Pancreas (tissue), 10 donors: ENCODE results near the gene CCDC88B. TPM values are rescaled to one million over a fixed set of nuclear protein-coding genes. Genes with fewer than 3 reads are reported as not detected.

Experiments used
- ATAC-seq, 4 donors: fragments of 200-7000 bp; cut with Tn5 transposase; one replicate each; pipeline versions ENCODE4 v1.8.0 to v1.9.1; 2020; ENCODE audit warnings: mild to moderate bottlenecking in 4 of 4, moderate library complexity in 4 of 4
- DNase-seq, 6 donors: peaks; one replicate each; pipeline ENCODE4 v3.0.0-alpha.2; 2020
- FAIRE-seq: peaks from 2 replicates; lab custom pipeline; 2012; peaks lifted over from hg19 to GRCh38; lab: Jason Lieb, UNC
- H3K27ac ChIP-seq, 4 donors: fragments of 200-600 bp; sonication (generic); 1 replicate in 3 of 4; 2 replicates in 1 of 4; pipeline versions ENCODE4 v1.5.0 to v1.8.0; 2020
- H3K27me3 ChIP-seq, 4 donors: fragments of 200-600 bp; one replicate each; pipeline ENCODE4 v1.8.0; 2021
- H3K36me3 ChIP-seq, 3 donors: fragments of 200-600 bp; sonication (generic) in 1 of 3; one replicate each; pipeline versions ENCODE4 v1.5.0 to v1.8.0; 2020 to 2021
- H3K4me1 ChIP-seq, 3 donors: fragments of 200-600 bp; one replicate each; pipeline ENCODE4 v1.8.0; 2021
- H3K4me3 ChIP-seq, 4 donors: fragments of 200-600 bp; sonication (generic) in 2 of 4; one replicate each; pipeline versions ENCODE4 v1.5.0 to v1.8.0; 2020 to 2021
- H3K9me3 ChIP-seq, 4 donors: fragments of 200-600 bp; one replicate each; pipeline ENCODE4 v1.8.0; 2021
- WGBS, 2 donors: extraction: QIAGEN DNeasy Blood & Tissue Kit; methylation state at CpG; one replicate each; pipeline ENCODE4 v1.1.7; 2013; 5-methylcytosine and 5-hydroxymethylcytosine counted together
- intact Hi-C, 3 donors: fragments of 100-400 bp; cut with DNase I; formaldehyde crosslinking; loops; one replicate each; pipeline versions ENCODE4 v1.11.1 to v1.14.2; 2022
- polyA plus RNA-seq, 2 donors: library from polyadenylated mRNA; stranded (reverse); fragments of 200-250 nt; gene quantifications; one replicate each; pipeline ENCODE4 v1.2.3, GENCODE V29; 2013
- total RNA-seq, 6 donors: library from RNA; stranded (reverse); fragmentation: NEBNext Ultra II Directional in 4 of 6; extraction: Animal tissue kit (Norgen Biotek cat#: 25700) in 4 of 6; gene quantifications; one replicate each; pipeline versions ENCODE4 v1.2.1 to v1.2.4, GENCODE V29; 2021 to 2023
- TF ChIP-seq, protein P1 (sequence below), 4 donors: fragments of 200-600 bp; sonication (generic) in 3 of 4; IDR thresholded peaks; one replicate each; pipeline versions ENCODE4 v1.5.0 to v1.8.0; 2021; ENCODE audit warnings: antibody characterized with exemption in 4 of 4
- donor health status: healthy with polysubstance abuse.
- donor health status: DM: no; HTN: no; CAD: no; lungs with moderate emphysema.
- donor health status: DM: no; HTN: no; CAD: no.
- donor health status: control.
- donor health status: control.
- donor health status: Bipolar disorder and iron deficiency.
- donor health status: DM: yes; HTN: yes; CAD: no.
- donor health status: DM: no; HTN: no; CAD: no.
- donor health status: DM: no; HTN: no; CAD: no.
- donor health status: DM: yes; HTN: yes; CAD: no.

Gene CCDC88B
- total and polyA plus RNA-seq, 8 donors = 3.0 to 50.0 (median 6.4) TPM

DNA sequence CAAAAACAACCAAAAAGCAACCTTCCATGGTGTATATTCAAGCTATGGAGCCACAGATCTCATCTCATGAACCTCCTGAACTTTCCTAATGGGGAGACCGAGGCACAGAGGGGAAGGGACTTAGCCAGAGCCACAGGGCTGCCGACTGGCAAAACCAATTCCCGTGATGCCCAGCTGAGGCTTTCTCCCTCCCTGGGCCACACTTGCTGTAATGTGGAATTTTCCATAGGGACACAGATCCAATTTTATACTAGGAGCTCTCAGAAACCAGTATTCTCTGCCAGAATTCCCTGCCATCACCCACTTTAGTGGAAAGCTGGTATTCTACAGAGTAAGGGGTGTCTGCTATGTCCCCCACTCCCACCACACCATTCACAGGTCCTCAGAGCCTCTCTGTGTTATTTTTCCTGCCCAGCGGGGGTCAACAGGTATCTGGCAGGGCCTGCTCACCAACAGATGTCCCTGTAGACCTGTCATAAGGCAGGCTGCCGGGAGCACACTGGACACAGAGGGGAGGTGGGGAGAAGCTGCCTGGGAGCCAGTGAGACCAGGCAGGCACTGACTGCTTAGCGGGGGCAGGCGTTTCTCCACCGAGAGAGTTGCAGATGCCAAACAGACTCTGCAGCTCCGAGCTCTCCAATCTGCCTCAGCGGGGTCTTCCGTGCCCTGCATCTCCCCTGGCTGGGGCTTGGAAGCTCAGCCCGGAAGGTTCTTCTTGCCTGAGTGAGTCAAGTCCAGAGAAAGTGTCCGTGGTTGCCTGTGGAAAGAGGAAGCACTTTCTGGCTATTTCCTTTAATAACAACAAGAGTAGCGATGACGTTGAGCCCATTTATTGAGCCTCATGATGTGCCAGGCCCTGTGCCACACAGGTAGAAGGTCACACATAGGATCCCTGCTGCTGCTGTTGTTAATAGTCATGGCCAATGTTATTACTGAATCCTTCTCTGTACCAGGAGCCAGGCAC, 45.3 kb downstream of the CCDC88B start:
- WGBS, 2 donors = 77 to 85% methylated on average over 15 of the region's 15 CpGs
- Histone ChIP-seq H3K9me3 (no peaks in the 10 kb centered on the region), H3K4me3 (no peak overlapping the region), H3K36me3 (no peaks in the 10 kb centered on the region), H3K4me1 (no peaks in the 10 kb centered on the region), H3K27ac (no peak overlapping the region), H3K27me3 (no peaks in the 10 kb centered on the region)
- intact Hi-C loops = no loop called here
- FAIRE-seq (no peak), ATAC-seq (peak in 2 of 4 donors; percentile 54 to 63), DNase-seq (peak in 1 of 6 donors; percentile 22)
- TF ChIP-seq, protein P1, sequence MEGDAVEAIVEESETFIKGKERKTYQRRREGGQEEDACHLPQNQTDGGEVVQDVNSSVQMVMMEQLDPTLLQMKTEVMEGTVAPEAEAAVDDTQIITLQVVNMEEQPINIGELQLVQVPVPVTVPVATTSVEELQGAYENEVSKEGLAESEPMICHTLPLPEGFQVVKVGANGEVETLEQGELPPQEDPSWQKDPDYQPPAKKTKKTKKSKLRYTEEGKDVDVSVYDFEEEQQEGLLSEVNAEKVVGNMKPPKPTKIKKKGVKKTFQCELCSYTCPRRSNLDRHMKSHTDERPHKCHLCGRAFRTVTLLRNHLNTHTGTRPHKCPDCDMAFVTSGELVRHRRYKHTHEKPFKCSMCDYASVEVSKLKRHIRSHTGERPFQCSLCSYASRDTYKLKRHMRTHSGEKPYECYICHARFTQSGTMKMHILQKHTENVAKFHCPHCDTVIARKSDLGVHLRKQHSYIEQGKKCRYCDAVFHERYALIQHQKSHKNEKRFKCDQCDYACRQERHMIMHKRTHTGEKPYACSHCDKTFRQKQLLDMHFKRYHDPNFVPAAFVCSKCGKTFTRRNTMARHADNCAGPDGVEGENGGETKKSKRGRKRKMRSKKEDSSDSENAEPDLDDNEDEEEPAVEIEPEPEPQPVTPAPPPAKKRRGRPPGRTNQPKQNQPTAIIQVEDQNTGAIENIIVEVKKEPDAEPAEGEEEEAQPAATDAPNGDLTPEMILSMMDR (IDR thresholded peaks at IDR 0.05) = no peak

- Histone ChIP-seq H3K4me3 (no peak overlapping the region), H3K9me3 (no peaks in the 10 kb centered on the region), H3K27me3 (no peaks in the 10 kb centered on the region), H3K4me1 (no peaks in the 10 kb centered on the region), H3K36me3 (no peaks in the 10 kb centered on the region), H3K27ac (no peak overlapping the region)
- ATAC-seq (no peak), DNase-seq (no peak), FAIRE-seq (no peak)
- intact Hi-C loops = no loop called here
- TF ChIP-seq, protein P1 (IDR thresholded peaks at IDR 0.05) = no peak
- WGBS, 2 donors = 83 to 90% methylated on average over 11 of the region's 11 CpGs
Measured at GRCh38 chr11:64385945-64386704, 46.1 kb downstream of the CCDC88B start.

DNA sequence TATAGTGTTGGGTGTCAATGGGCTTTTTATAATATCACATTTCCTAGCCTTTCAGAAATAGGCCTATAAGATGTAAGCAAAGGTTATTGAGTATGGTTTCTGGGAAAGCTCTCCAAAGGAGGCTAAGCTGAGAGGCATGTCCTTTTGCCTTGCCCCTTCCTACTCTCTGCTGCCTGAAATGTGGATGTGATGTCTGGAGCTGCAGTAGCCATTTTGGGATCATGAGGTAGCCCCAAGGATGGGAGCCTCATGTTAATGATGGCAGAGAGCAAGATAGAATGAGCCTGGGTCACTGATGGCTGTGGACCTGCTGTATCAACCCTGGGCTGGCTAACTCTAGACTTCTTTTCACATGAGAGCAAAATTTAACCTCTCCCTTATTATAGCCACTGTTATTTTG, 47.9 kb downstream of the CCDC88B start:
- TF ChIP-seq, protein P1 (IDR thresholded peaks at IDR 0.05) = no peak
- ATAC-seq (no peak), FAIRE-seq (no peak), DNase-seq (no peak)
- Histone ChIP-seq H3K27ac (no peak overlapping the region), H3K4me3 (no peak overlapping the region), H3K36me3 (no peaks in the 10 kb centered on the region), H3K4me1 (no peaks in the 10 kb centered on the region), H3K9me3 (no peaks in the 10 kb centered on the region), H3K27me3 (no peaks in the 10 kb centered on the region)
- intact Hi-C loops = no loop called here

DNA sequence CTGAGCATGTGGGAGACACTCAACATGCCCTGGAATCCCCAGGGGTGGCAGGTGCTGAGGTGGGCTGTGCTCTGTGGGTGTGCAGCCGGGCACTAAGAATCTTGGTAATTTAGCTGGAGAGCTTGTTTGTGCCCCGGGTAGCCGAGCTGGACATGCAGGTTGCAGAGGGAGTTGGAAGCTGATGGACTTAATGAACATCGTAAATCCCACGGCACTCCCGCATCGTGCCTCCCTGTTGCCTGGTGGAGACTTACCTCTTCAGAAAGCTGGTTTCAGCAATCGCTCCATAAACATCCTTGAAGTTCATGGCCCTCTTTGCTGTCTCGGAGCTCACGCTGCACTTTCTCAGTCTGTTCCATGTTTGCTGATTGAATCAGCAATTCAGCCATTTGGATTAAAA, 48.9 kb downstream of the CCDC88B start:
- H3K27ac ChIP-seq = no peak overlapping the region
- 74 to 75% methylated on average over 10 of the region's 10 CpGs for WGBS, 2 donors
- H3K9me3 ChIP-seq = no peaks in the 10 kb centered on the region
- intact Hi-C loops = no loop called here
- no peaks in the 10 kb centered on the region for H3K27me3 ChIP-seq
- TF ChIP-seq, protein P1 (IDR thresholded peaks at IDR 0.05) = no peak
- no peak overlapping the region for H3K4me3 ChIP-seq
- no peak for FAIRE-seq
- no peak for DNase-seq
- no peak for ATAC-seq
- H3K4me1 ChIP-seq = no peaks in the 10 kb centered on the region
- H3K36me3 ChIP-seq = no peaks in the 10 kb centered on the region
